ENCODE data around the gene ABRACL. TPM values are rescaled to one million over a fixed set of nuclear protein-coding genes. Genes with fewer than 3 reads are reported as not detected.

ABRACL gene, protein sequence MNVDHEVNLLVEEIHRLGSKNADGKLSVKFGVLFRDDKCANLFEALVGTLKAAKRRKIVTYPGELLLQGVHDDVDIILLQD
- 38.6 and 44.9 TPM in 2 replicates for total RNA-seq

DNA sequence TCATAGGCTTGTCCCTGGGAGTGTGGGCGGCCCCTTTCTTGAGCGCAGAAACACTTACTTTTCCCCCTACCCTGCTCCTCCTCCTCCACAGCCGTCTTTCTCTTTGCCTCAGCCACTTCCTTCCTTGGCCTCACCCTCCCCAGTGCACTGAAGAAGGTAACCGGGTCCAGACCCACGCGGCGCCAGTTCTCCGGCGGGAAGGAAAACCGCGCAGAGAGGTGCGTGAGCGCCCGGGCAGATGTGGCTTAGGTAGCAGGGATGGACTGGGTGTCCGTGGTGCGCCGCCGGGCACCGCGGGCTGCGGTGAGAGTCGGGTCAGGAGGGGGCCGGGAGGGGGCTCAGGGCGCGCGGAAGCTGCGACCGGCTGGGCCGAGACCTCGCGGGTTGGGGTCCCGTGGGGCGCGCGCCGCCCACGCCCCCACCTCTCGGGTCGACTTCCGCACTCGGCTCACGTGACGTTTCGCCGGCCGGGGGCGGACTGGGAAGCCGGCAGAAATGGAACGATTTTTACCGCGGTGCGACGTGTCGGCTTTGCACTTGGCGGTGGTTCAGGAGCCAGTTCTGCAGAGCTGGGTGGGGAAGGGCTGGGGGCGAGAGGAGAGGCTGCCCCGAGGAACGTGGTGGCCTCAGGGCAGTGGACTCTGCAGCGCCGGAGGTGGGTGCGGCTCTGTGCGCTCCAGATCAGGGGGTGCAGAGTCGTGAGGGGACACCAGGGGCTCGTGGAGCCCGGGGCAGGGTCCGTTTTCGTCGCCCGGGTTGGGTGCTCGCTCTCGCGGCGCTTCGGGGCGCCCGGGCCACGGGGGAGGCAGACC is at the start of gene ABRACL:
TSS of gene ABRACL (plus strand) at position 88 of the 812 bp plus-strand sequence. CDS start 5,416 bp downstream, outside the sequence.

DNA sequence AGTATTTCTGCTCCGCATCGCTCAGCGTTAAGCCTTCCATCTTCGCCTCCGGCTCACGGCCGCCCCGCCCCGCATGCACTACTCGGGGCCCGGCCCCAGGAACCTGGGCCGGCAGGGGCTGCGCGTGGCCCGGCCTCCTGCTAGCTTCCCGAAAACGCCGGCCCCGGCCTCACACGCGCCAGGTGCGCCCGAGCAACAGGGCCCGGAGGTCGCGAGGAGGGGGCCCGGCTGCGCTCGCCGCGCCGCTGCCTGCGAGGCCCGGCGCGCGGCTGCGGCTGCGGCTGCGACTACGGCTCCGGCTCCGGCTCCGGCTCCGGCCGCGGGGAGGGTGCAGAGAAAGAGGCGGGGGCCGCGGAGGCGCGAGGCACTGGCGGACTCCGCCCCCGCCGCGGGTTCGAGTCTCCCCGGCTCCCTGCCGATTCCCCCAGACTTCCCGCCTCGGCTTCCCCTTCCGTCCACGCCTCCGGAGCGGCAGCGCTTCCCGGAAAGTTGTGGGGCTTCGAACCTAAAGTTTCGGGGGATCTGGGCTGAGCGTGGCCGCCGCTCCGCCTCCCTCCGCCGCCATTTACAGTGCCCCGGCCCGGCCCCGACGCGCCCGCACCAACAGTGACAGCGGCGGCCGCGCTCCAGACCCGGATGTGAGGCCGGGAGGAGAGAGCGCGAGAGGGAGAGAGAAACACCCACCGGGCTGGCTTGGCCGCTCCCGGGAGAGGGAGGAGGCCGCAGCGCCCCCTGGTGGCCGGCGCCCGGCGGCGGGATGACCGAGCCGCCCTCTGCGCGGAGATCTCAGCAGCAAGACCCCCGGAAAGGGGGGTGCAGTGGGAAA is 40.7 kb upstream of the ABRACL start, which contains the start of gene REPS1:
TSS of gene REPS1 (minus strand) at position 611 of the 826 bp plus-strand sequence. CDS start at position 40, 571 bp downstream.

Other genes starting within 250 kb of the ABRACL start
- not detected in 2 replicates for gene ECT2L, start 232.7 kb upstream of the ABRACL start, total RNA-seq
- gene REPS1, start 40.5 kb upstream of the ABRACL start, total RNA-seq = 18.6 and 31.0 TPM in 2 replicates
- 6.7 and 9.5 TPM in 2 replicates for gene HECA, start 106.3 kb downstream of the ABRACL start, total RNA-seq